Neuron (in vitro differentiated cells): Measurements from ENCODE around the gene SH3RF1.

Experiments
- H2AFZ ChIP-seq: one replicate; pipeline ENCODE4 v1.6.1; 2013; ENCODE audit warnings: low read depth, mild to moderate bottlenecking, inconsistent platforms, low read length, moderate library complexity
- H3K27me3 ChIP-seq: one replicate; pipeline ENCODE4 v1.6.1; 2013; ENCODE audit warnings: low read length; ENCODE audit not compliant: insufficient read depth
- H3K36me3 ChIP-seq: one replicate; pipeline ENCODE4 v1.6.1; 2013; ENCODE audit warnings: low read length; ENCODE audit not compliant: insufficient read depth
- H3K4me1 ChIP-seq: one replicate; pipeline ENCODE4 v1.6.1; 2013; ENCODE audit warnings: low read length; ENCODE audit not compliant: insufficient read depth
- H3K4me3 ChIP-seq: 2 replicates; pipeline ENCODE4 v1.5.1; 2013; ENCODE audit warnings: mild to moderate bottlenecking, low read length, moderate library complexity
- H3K9me3 ChIP-seq: one replicate; pipeline ENCODE4 v1.6.1; 2013; ENCODE audit warnings: low read length

Gene SH3RF1

DNA sequence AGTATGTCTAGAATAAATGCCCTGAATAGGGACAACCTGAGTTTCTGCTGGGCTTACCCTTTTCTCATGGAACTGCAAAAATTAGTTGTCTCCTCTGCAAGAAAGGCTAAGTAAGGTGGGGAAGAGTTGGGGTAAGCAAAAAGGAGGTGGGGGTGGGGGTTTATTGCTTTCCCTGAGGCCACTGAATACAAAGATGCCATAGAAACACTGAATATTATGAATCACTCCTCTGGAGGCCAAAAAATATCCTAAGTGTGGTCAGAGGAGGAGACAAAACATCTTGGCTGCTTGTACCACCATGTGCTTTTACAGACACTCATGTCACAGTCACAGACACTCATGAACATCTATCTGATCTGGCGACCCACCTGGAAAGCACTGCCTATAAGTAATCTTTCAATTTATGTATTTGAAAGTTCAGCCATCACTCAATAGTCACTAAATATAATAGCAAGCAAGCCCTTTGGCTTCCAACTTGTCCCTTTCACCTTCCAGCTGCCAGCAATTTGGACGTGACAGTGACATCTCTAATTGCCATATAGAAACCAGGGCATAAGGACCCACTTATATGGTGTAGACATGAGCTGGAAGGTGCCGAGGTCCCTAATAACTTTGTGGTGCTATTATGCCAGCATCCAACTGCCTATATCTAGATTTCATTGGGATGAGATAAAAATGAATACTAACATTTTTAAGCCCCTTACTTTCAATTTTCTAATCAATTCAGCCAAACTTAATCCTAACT lies 138.0 kb downstream of the SH3RF1 start:
- H3K4me3 ChIP-seq, result no peak overlapping the region
- H3K9me3 ChIP-seq, result no peaks in the 10 kb centered on the region
- no peaks in the 10 kb centered on the region for H3K27me3 ChIP-seq
- no peaks in the 10 kb centered on the region for H3K4me1 ChIP-seq
- H2AFZ ChIP-seq, result no peak overlapping the region
- H3K36me3 ChIP-seq, result peaks cover 68% of the 10 kb centered on the region

DNA sequence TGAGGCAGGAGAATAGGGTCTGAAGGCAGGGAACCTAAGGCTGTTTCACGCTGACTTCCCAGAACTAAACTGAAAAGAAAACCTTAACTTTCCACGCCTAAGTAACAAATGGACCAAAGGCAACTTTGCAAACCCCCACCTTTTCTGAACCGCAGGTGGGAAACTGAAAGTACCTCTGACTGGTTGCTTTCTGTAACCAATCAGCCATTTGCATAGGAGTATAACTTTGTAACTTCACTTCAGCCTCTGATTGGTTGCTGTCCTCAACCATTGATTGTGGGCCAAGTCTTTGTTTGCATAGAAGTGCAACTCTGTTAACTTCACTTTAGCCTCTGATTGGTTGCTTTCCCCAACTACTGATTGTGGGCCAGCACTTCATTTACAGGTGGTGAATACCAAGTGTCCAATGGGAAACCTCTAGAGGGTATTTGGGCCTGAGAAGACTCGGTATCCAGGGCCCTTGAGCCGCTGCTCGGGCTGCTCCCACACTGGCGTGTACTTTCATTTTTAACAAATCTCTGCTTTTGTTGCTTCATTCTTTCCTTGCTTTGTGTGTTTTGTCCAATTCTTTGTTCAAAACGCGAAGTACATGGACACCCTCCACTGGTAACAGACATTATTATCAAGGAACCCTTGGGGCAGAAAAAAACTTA lies 139.1 kb downstream of the SH3RF1 start:
- H3K36me3 ChIP-seq, result peaks cover 64% of the 10 kb centered on the region

DNA sequence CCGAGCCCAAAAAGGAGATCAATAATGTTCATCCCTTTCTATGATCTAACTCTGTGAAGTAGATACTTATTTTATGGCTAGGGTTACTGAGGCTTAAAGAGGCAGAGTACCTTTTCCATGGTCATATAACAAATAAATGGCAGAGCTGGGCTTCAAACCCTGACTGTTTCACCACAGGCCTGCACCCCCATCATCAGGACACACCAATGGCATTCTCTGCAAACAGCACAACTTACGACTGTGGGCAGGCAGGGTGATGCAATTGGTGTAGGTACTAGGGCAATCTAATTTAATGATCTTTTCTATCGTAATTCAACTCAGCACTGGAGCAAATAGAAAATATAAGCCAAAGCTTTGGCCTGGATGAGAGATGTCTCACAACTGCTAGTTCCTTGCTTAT lies 141.9 kb downstream of the SH3RF1 start:
- Histone ChIP-seq H3K4me3 (no peak overlapping the region), H3K27me3 (no peaks in the 10 kb centered on the region), H3K4me1 (no peaks in the 10 kb centered on the region), H3K9me3 (no peaks in the 10 kb centered on the region), H2AFZ (no peak overlapping the region), H3K36me3 (peaks cover 52% of the 10 kb centered on the region)

More for the DNA sequence above, 139.1 kb downstream of the SH3RF1 start:
- no peak overlapping the region for H2AFZ ChIP-seq
- H3K4me1 ChIP-seq, result no peaks in the 10 kb centered on the region
- no peak overlapping the region for H3K4me3 ChIP-seq
- H3K9me3 ChIP-seq, result no peaks in the 10 kb centered on the region
- H3K27me3 ChIP-seq, result no peaks in the 10 kb centered on the region

DNA sequence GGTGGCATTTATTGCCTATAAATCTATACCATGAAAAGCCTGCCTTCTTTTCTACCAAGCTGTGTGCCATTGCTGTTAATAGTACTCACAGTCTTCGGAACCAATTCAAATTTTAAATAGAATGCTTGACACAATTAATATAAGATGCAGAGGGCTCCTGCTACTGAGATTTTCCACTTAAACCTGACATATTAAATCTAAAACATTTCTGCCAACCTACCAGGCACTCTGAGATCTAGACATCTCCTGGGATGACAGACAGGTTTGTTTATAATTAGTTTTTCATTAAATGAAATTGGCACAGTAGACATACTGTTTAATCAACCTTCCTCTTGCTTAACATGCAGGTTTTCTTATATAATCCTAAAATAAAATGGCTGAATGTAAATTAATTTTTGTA lies 143.4 kb downstream of the SH3RF1 start:
- Histone ChIP-seq H3K4me1 (no peaks in the 10 kb centered on the region), H3K9me3 (no peaks in the 10 kb centered on the region), H3K4me3 (no peak overlapping the region), H2AFZ (no peak overlapping the region), H3K27me3 (no peaks in the 10 kb centered on the region), H3K36me3 (peaks cover 48% of the 10 kb centered on the region)

- H3K4me3 ChIP-seq, result no peak overlapping the region
- H3K4me1 ChIP-seq, result no peaks in the 10 kb centered on the region
- no peak overlapping the region for H2AFZ ChIP-seq
- H3K9me3 ChIP-seq, result no peaks in the 10 kb centered on the region
- H3K27me3 ChIP-seq, result no peaks in the 10 kb centered on the region
- peaks cover 40% of the 10 kb centered on the region for H3K36me3 ChIP-seq
These were observed 146.1 kb downstream of the SH3RF1 start for GRCh38 chr4:169124661-169125060.

- H3K36me3 ChIP-seq, result peaks cover 35% of the 10 kb centered on the region
- no peaks in the 10 kb centered on the region for H3K27me3 ChIP-seq
- H2AFZ ChIP-seq, result no peak overlapping the region
- no peak overlapping the region for H3K4me3 ChIP-seq
- no peaks in the 10 kb centered on the region for H3K4me1 ChIP-seq
- no peaks in the 10 kb centered on the region for H3K9me3 ChIP-seq
These were observed 148.3 kb downstream of the SH3RF1 start for GRCh38 chr4:169122422-169122821.

DNA sequence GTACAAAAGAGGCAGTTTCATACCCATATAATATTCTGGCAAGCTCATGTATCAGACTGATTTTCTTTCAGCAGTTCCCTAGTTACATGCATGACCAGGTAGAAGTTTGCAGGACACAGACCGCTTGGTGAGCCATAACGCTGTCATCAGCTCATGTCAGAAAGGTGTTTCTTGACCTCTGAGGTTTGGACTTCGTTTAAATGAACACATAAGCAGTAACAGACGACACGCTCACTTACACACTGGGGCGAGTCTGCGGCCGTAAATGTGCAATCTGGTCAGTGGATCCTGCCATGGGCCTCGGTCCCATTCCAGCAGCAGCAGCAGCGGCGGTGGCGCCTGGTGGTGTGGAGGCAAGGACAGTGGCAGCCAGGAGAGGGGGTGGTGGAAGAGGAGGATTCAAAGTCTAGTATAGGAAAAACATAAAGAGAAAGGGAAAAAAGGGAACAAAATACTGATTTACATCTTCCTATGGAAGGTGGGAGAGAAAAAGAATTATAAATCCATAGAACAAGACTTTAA lies 148.8 kb downstream of the SH3RF1 start:
- H3K36me3 ChIP-seq, result peaks cover 40% of the 10 kb centered on the region
- no peak overlapping the region for H2AFZ ChIP-seq
- H3K4me3 ChIP-seq, result no peak overlapping the region
- no peaks in the 10 kb centered on the region for H3K4me1 ChIP-seq
- H3K27me3 ChIP-seq, result no peaks in the 10 kb centered on the region
- no peaks in the 10 kb centered on the region for H3K9me3 ChIP-seq

DNA sequence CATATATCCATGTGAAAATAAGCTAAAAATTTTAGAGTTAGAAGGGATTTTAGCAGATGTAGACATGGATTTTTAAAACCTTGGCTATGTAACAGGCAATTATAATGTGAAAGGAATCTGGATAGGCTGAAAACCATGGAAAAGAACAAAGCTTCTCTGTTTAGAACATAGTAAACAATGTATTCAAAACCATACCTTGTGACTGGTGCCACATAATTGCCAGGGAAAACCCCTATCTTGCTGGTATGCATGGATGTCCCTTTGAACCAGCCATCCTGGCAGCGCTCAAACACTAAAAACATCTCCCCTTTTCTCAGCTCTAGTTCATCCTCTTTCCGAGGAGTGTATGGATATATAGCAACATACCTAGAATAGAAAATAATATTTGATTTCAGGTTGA lies 150.1 kb downstream of the SH3RF1 start:
- peaks cover 53% of the 10 kb centered on the region for H3K36me3 ChIP-seq
- no peaks in the 10 kb centered on the region for H3K9me3 ChIP-seq

DNA sequence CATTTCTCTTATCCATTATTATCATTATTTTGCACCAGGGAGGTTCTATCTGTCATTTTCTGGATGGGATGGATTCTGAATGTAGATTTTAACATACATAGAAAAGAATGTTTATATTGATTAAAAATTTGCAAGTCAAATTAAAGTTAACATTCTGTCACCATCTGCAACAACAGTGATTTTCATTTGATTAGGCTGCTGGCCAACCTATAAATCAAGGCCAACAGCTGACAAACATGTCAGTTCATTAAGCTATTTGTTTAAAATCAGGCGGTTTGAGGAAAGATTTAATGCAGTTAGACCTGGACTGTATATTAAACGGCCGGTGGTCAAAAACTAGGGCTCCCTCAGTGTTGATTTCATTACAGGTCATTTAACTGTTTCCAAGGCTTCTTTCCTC lies 151.2 kb downstream of the SH3RF1 start:
- no peak overlapping the region for H2AFZ ChIP-seq
- H3K9me3 ChIP-seq, result peaks cover 2% of the 10 kb centered on the region
- H3K36me3 ChIP-seq, result peaks cover 52% of the 10 kb centered on the region
- no peaks in the 10 kb centered on the region for H3K27me3 ChIP-seq
- H3K4me1 ChIP-seq, result no peaks in the 10 kb centered on the region
- no peak overlapping the region for H3K4me3 ChIP-seq

More for the DNA sequence above, 150.1 kb downstream of the SH3RF1 start:
- no peak overlapping the region for H2AFZ ChIP-seq
- H3K4me1 ChIP-seq, result no peaks in the 10 kb centered on the region
- no peak overlapping the region for H3K4me3 ChIP-seq
- H3K27me3 ChIP-seq, result no peaks in the 10 kb centered on the region

DNA sequence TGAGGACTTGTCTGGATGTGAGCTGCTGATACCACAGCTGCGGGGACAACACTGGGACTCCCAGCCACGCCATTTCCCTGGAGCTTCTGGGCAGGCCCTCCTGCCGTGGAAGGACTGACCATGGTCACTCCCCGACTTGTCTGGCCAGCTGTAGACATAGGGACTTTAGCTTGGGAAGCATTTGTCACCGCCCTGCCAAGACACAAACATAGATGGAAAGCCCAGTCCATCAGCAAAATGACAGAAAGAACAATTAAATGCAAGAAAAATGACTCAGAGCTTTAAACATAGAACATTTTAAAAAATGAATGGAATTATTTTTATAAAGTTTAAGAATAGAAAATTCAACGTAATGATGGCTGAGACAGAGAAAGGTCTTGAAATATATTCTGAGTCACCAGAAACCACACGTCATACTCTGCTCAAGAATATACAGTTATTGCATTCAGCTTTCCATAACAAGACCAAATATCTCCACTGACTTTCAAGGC lies 153.1 kb downstream of the SH3RF1 start:
- Histone ChIP-seq H3K9me3 (peaks cover 2% of the 10 kb centered on the region), H2AFZ (no peak overlapping the region), H3K4me3 (no peak overlapping the region), H3K27me3 (no peaks in the 10 kb centered on the region), H3K36me3 (peaks cover 55% of the 10 kb centered on the region), H3K4me1 (no peaks in the 10 kb centered on the region)

GRCh38 chr4:169116270-169116901 lies 154.4 kb downstream of the SH3RF1 start:
- H3K36me3 ChIP-seq, result peaks cover 46% of the 10 kb centered on the region
- H2AFZ ChIP-seq, result no peak overlapping the region

GRCh38 chr4:169115897-169116254 lies 154.9 kb downstream of the SH3RF1 start:
- Histone ChIP-seq H3K36me3 (peaks cover 42% of the 10 kb centered on the region), H3K4me3 (no peak overlapping the region), H3K27me3 (no peaks in the 10 kb centered on the region), H2AFZ (no peak overlapping the region), H3K9me3 (peaks cover 2% of the 10 kb centered on the region), H3K4me1 (no peaks in the 10 kb centered on the region)

More at GRCh38 chr4:169116270-169116901, 154.4 kb downstream of the SH3RF1 start:
- Histone ChIP-seq H3K4me1 (no peaks in the 10 kb centered on the region), H3K27me3 (no peaks in the 10 kb centered on the region), H3K4me3 (no peak overlapping the region), H3K9me3 (peaks cover 2% of the 10 kb centered on the region)
